ENCODE measurements around the gene MED4. TPM values are rescaled to one million over a fixed set of nuclear protein-coding genes. Genes with fewer than 3 reads are reported as not detected.

Gene MED4
- total and polyA plus RNA-seq, 2 donors (not counting 1 experiment from before 2014, with no cell fraction given): 15.4 to 50.1 TPM

- DNase-seq (peak; percentile 51), ATAC-seq (ENCODE audit: low read depth) (peak; percentile 39)
- Histone ChIP-seq H3K27me3 (replicated peaks in 1 of 4; ENCODE audit: control extremely low read depth in 1 of 4, control insufficient read depth in 3 of 4, insufficient read depth in 4 of 4, low read length in 3 of 4) (no peaks in the 10 kb centered on the region), H3K27ac (ENCODE audit: low read length in 2 of 2) (peak overlapping the region in 1 of 2 donors; percentile 25), H3K9ac (ENCODE audit: low read length) (no peak overlapping the region), H4K20me1 (ENCODE audit: control insufficient read depth, insufficient read depth, low read length, poor library complexity, severe bottlenecking) (no peaks in the 10 kb centered on the region), H3K36me3 (replicated peaks in 1 of 2; ENCODE audit: control extremely low read depth in 1 of 2, control insufficient read depth in 1 of 2, extremely low read depth in 1 of 2, insufficient read depth in 2 of 2, low read length in 1 of 2) (no peaks in the 10 kb centered on the region), H2AFZ (ENCODE audit: insufficient read depth, low read depth, low read length, poor library complexity, severe bottlenecking) (peak overlapping the region; percentile 29), H3K9me3 (ENCODE audit: control extremely low read depth in 1 of 3, control insufficient read depth in 2 of 3, insufficient read depth in 1 of 3, low read length in 2 of 3) (no peaks in the 10 kb centered on the region), H3K4me1 (ENCODE audit: control insufficient read depth in 2 of 2, insufficient read depth in 2 of 2, low read length in 2 of 2) (peaks cover 20 to 24% of the 10 kb centered on the region in 2 donors), H3K4me2 (replicated peaks; ENCODE audit: low read depth, low read length, poor library complexity, severe bottlenecking) (no peak overlapping the region), H3K4me3 (ENCODE audit: control extremely low read depth in 1 of 5, extremely low read depth in 1 of 5, insufficient read depth in 1 of 5, low read depth in 2 of 5, low read length in 4 of 5) (no peak overlapping the region), H3K79me2 (ENCODE audit: control insufficient read depth, insufficient read depth, low read length) (no peaks in the 10 kb centered on the region)
- H3K4me3 Mint-ChIP-seq: peak overlapping the region; percentile 1
- intact Hi-C loops (cut with micrococcal nuclease): no loop called here
- no peaks in the 10 kb centered on the region for H3K9me3 Mint-ChIP-seq (ENCODE audit: insufficient read depth)
- H3K27me3 Mint-ChIP-seq: no peaks in the 10 kb centered on the region
- WGBS (ENCODE audit: insufficient coverage): 57% methylated on average over 3 of the region's 7 CpGs
- peak overlapping the region; percentile 72 for H3K27ac Mint-ChIP-seq
- no peak for TF ChIP-seq EZH2 (IDR thresholded peaks at IDR 0.05; ENCODE audit: borderline replicate concordance, insufficient read depth, low read depth, low read length, poor library complexity, severe bottlenecking)
- TF ChIP-seq, protein P1, sequence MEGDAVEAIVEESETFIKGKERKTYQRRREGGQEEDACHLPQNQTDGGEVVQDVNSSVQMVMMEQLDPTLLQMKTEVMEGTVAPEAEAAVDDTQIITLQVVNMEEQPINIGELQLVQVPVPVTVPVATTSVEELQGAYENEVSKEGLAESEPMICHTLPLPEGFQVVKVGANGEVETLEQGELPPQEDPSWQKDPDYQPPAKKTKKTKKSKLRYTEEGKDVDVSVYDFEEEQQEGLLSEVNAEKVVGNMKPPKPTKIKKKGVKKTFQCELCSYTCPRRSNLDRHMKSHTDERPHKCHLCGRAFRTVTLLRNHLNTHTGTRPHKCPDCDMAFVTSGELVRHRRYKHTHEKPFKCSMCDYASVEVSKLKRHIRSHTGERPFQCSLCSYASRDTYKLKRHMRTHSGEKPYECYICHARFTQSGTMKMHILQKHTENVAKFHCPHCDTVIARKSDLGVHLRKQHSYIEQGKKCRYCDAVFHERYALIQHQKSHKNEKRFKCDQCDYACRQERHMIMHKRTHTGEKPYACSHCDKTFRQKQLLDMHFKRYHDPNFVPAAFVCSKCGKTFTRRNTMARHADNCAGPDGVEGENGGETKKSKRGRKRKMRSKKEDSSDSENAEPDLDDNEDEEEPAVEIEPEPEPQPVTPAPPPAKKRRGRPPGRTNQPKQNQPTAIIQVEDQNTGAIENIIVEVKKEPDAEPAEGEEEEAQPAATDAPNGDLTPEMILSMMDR (IDR thresholded peaks at IDR 0.05): no peak
- ChIA-PET POLR2A (no interaction called here), CTCF (no interaction called here)
- peaks cover 27% of the 10 kb centered on the region for H3K4me1 Mint-ChIP-seq
Observed at GRCh38 chr13:48144413-48145035, 49.6 kb upstream of the MED4 start.

GRCh38 chr13:48142436-48142835 lies 47.5 kb upstream of the MED4 start:
- Mint-ChIP-seq H3K9me3 (ENCODE audit: insufficient read depth) (no peaks in the 10 kb centered on the region), H3K27me3 (peaks cover 4% of the 10 kb centered on the region), H3K4me1 (peaks cover 27% of the 10 kb centered on the region), H3K27ac (no peak overlapping the region), H3K4me3 (no peak overlapping the region)
- 67% methylated on average over 1 of the region's 3 CpGs for WGBS (ENCODE audit: insufficient coverage)
- Histone ChIP-seq H3K27ac (ENCODE audit: low read length in 2 of 2) (no peak overlapping the region), H3K9ac (ENCODE audit: low read length) (no peak overlapping the region), H3K79me2 (ENCODE audit: control insufficient read depth, insufficient read depth, low read length) (no peaks in the 10 kb centered on the region), H3K4me3 (ENCODE audit: control extremely low read depth in 1 of 5, extremely low read depth in 1 of 5, insufficient read depth in 1 of 5, low read depth in 2 of 5, low read length in 4 of 5) (no peak overlapping the region), H3K9me3 (ENCODE audit: control extremely low read depth in 1 of 3, control insufficient read depth in 2 of 3, insufficient read depth in 1 of 3, low read length in 2 of 3) (no peaks in the 10 kb centered on the region), H2AFZ (ENCODE audit: insufficient read depth, low read depth, low read length, poor library complexity, severe bottlenecking) (no peak overlapping the region), H3K36me3 (replicated peaks in 1 of 2; ENCODE audit: control extremely low read depth in 1 of 2, control insufficient read depth in 1 of 2, extremely low read depth in 1 of 2, insufficient read depth in 2 of 2, low read length in 1 of 2) (no peaks in the 10 kb centered on the region), H3K27me3 (replicated peaks in 1 of 4; ENCODE audit: control extremely low read depth in 1 of 4, control insufficient read depth in 3 of 4, insufficient read depth in 4 of 4, low read length in 3 of 4) (no peaks in the 10 kb centered on the region), H3K4me2 (replicated peaks; ENCODE audit: low read depth, low read length, poor library complexity, severe bottlenecking) (peak overlapping the region; percentile 17), H4K20me1 (ENCODE audit: control insufficient read depth, insufficient read depth, low read length, poor library complexity, severe bottlenecking) (no peaks in the 10 kb centered on the region), H3K4me1 (ENCODE audit: control insufficient read depth in 2 of 2, insufficient read depth in 2 of 2, low read length in 2 of 2) (peaks cover 20 to 24% of the 10 kb centered on the region in 2 donors)
- DNase-seq (peak; percentile 27), ATAC-seq (ENCODE audit: low read depth) (peak; percentile 67)
- intact Hi-C loops (cut with micrococcal nuclease): no loop called here
- CTCF ChIA-PET: interaction anchor here (1.9 kb wide), 1 partner anchor 15 kb away, joined by 8 read pairs; no protein-coding TSS in a partner anchor
- TF ChIP-seq, protein P1 (IDR thresholded peaks at IDR 0.05): no peak
- TF ChIP-seq EZH2 (IDR thresholded peaks at IDR 0.05; ENCODE audit: borderline replicate concordance, insufficient read depth, low read depth, low read length, poor library complexity, severe bottlenecking): no peak
- POLR2A ChIA-PET: interaction anchor here (0.7 to 1.5 kb wide), 2 partner anchors 11 to 90 kb away, joined by 3 to 6 read pairs; partner anchors contain the start of gene ITM2B
